Type B pancreatic cell (in vitro differentiated cells): Measurements from ENCODE around the gene NR2F1. TPM values are rescaled to one million over a fixed set of nuclear protein-coding genes. Genes with fewer than 3 reads are reported as not detected.

Experiments
- DNase-seq: peaks from one replicate; pipeline ENCODE4 v3.0.0; 2021; ENCODE audit warnings: mixed read lengths; ENCODE audit not compliant: unreplicated experiment; ENCODE audit errors: extremely low spot score
- H3K27ac Mint-ChIP-seq: 2 replicates; pipeline ENCODE4 v1.8.0; 2021; ENCODE audit warnings: mild to moderate bottlenecking, mixed read lengths
- H3K27me3 Mint-ChIP-seq: 2 replicates; pipeline ENCODE4 v1.8.0; 2021; ENCODE audit warnings: mixed read lengths
- H3K36me3 Mint-ChIP-seq: 2 replicates; pipeline ENCODE4 v1.8.0; 2021; ENCODE audit warnings: mixed read lengths
- H3K4me1 Mint-ChIP-seq: one replicate; pipeline ENCODE4 v1.8.0; 2021; ENCODE audit warnings: mixed read lengths; ENCODE audit not compliant: unreplicated experiment
- H3K4me3 Mint-ChIP-seq: 2 replicates; pipeline ENCODE4 v1.8.0; 2021; ENCODE audit warnings: mild to moderate bottlenecking, mixed read lengths
- H3K9me3 Mint-ChIP-seq: 2 replicates; pipeline ENCODE4 v1.8.0; 2021; ENCODE audit warnings: mixed read lengths
- total RNA-seq: library from RNA; stranded (reverse); gene quantifications from 2 replicates; pipeline ENCODE4 v1.2.1, GENCODE V29; 2021; ENCODE audit warnings: low replicate concordance
- TF ChIP-seq, protein P1 (sequence below): fragments of 200-600 bp; sonication (generic); conservative IDR thresholded peaks from 2 replicates; pipeline ENCODE4 v1.5.0; 2021; ENCODE audit warnings: antibody characterized with exemption, mild to moderate bottlenecking

NR2F1 gene
- total RNA-seq, 1 donor from 2014 or later: 126 TPM

DNA sequence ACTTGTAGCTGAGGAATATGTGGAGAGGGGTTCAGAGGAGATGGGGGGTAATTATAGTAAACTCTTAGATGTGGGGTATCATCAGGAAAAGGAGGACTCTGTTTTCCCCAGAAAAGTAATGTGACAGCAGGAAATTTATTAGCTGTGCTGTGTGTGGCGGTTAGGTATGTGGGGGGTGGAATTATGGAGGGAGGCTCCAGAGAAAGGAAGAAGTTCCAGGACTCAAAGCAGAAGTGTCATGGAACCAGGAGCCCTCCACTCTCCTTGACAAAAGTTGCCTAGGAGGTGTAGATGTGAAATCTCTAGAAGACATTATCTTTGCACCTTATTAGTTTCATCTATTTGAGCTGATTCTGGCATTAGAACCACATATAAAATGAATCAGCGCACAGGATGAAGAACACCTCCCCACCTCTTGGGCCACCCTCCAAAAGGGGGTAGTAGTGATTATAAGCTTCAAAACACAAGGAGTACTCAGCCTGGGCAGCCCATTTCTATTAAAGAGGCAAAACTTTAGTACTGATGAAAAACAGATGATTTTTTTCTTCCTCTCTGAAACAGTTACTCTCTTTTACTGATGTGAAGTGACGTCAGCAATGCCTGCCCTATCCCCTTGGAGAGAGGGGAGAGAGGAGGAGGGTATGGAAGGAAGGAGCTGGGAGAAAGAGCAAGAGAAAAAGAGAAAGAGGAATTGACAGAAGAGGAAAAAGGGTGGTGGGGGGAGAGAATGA, 18.2 kb downstream of the NR2F1 start:
- Mint-ChIP-seq H3K36me3 (no peaks in the 10 kb centered on the region), H3K27me3 (peaks cover 26% of the 10 kb centered on the region), H3K27ac (no peak overlapping the region), H3K9me3 (no peaks in the 10 kb centered on the region), H3K4me3 (peak overlapping the region; percentile 83), H3K4me1 (peaks cover 27% of the 10 kb centered on the region)
- TF ChIP-seq, protein P1, sequence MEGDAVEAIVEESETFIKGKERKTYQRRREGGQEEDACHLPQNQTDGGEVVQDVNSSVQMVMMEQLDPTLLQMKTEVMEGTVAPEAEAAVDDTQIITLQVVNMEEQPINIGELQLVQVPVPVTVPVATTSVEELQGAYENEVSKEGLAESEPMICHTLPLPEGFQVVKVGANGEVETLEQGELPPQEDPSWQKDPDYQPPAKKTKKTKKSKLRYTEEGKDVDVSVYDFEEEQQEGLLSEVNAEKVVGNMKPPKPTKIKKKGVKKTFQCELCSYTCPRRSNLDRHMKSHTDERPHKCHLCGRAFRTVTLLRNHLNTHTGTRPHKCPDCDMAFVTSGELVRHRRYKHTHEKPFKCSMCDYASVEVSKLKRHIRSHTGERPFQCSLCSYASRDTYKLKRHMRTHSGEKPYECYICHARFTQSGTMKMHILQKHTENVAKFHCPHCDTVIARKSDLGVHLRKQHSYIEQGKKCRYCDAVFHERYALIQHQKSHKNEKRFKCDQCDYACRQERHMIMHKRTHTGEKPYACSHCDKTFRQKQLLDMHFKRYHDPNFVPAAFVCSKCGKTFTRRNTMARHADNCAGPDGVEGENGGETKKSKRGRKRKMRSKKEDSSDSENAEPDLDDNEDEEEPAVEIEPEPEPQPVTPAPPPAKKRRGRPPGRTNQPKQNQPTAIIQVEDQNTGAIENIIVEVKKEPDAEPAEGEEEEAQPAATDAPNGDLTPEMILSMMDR: no peak
- DNase-seq: no peak

DNA sequence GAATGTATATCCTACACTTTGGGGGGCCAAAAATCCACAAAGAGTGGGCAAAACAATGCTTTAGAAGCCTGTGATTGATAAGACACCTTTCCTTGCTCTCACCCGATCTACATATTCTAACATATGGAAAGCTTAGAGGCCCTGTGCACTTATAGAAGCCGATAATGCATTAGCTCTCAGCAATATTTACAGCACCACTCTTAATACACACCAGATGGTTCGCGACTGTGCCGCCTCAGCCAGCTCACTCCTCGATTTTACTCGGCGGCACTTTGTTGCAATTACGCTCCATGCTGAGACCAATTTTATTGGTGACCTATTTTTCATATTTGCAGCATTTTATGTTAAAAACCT, 18.8 kb downstream of the NR2F1 start:
- H3K27ac Mint-ChIP-seq: no peak overlapping the region
- peak overlapping the region; percentile 83 for H3K4me3 Mint-ChIP-seq
- H3K9me3 Mint-ChIP-seq: no peaks in the 10 kb centered on the region
- DNase-seq: no peak
- peaks cover 27% of the 10 kb centered on the region for H3K4me1 Mint-ChIP-seq
- TF ChIP-seq, protein P1: no peak
- H3K36me3 Mint-ChIP-seq: no peaks in the 10 kb centered on the region
- peaks cover 26% of the 10 kb centered on the region for H3K27me3 Mint-ChIP-seq

DNA sequence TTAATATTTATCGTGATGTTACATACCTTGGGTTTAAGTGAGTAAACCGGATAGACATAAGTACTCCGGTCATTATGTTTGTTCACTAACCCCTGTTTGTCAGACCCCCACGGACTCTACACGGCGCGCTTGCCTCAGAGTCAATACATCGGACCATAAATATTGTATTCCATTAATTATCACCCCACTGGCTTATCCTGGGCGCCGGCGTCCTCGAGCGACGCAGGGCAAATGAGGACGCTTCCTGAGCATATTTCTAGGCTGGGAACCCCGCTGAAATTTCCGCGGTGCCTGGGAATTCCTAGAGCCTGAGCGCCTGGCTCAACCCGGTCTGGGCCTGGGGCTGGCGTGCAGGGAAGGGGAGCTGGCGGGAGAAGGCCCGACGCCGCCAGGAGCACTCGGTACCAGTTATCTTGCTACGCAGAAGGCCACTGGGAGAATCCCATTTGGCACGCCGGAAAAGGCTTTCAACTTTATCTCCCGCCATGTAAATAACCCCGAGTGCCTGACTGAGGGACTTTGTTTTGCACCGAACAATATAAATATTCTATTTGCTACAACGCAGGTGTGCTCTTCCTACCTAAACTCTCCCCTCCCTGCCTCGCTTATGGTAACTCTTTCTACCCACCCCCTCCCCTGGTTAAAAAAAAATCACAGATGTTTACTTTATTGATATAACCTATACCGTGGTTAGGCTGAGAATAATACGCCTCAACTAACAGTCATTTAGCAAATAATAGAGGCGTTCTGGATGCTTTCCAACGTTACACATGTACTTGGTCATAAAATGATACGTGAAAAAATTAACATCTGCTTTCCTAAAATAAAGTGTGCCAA, 19.4 kb downstream of the NR2F1 start:
- DNase-seq: no peak
- Mint-ChIP-seq H3K36me3 (no peaks in the 10 kb centered on the region), H3K4me1 (peaks cover 30% of the 10 kb centered on the region), H3K4me3 (peak overlapping the region; percentile 83), H3K9me3 (no peaks in the 10 kb centered on the region), H3K27ac (no peak overlapping the region), H3K27me3 (peaks cover 33% of the 10 kb centered on the region)
- TF ChIP-seq, protein P1: no peak

DNA sequence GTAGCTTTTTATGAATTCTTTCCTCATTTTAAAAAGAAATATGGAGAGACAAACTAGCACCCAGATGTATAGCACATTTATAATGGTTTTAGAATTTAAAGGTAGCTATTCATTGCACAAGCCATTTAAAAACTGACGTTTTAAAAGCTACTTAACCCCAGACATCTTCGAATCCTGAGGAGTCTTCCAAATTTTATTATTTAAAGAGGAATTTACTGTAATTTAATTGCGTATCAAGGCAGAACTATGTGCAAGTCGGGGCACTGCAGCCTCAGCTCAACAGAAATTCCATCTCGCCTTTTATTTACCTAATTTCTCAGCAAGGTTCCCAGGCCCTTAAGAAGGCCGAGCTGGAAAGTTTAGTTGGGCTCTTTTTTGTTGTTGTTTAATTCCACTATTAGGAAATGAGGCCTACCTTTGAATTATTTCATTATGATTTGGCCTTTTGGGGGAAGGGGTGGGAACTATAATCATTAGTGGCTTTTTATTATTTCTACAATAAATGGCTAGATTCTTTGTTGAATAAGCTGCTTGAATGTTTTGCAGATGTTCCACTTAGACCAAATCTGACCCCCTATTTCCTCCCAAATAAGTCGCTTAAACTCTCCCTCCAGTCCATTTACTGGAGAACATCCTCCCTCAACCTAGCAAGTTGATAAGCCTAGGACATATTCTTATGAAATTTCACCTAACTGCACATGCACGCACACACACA, 20.2 kb downstream of the NR2F1 start:
- Mint-ChIP-seq H3K4me1 (peaks cover 32% of the 10 kb centered on the region), H3K27ac (peak overlapping the region; percentile 63), H3K36me3 (no peaks in the 10 kb centered on the region)

More for the DNA sequence above, 20.2 kb downstream of the NR2F1 start:
- TF ChIP-seq, protein P1: no peak
- no peak for DNase-seq
- peak overlapping the region; percentile 85 for H3K4me3 Mint-ChIP-seq
- no peaks in the 10 kb centered on the region for H3K9me3 Mint-ChIP-seq
- peaks cover 40% of the 10 kb centered on the region for H3K27me3 Mint-ChIP-seq
